ENCODE measurements around the gene LANCL1.
"Not testable (repeated sequence)": the region's sequence is repeated elsewhere in the genome, so short reads cannot be mapped to it uniquely, and the experiment has no call there.

The LANCL1 gene

DNA sequence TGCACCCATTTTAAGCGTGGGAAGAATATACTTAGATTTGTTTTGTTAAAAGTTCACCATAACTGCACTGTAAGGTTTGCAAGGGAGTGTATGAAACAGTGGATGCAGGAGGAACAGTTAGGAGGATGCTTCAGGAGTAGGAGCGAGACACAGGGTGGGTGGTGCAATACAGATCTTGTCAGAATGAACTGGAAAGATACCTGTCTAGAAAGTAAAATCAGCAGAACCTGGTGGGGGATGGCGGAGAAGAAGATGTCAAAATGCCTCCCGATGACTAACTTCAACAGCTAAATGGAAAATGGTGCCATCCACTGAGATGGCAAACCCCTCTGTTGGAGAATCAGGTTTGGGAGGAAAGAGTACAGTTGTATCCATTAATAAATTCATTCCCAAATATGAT lies 18.2 kb downstream of the LANCL1 start:
- DNase-seq, result no peak

GRCh38 chr2:210456571-210456970 lies 20.0 kb downstream of the LANCL1 start:
- no peak for DNase-seq

DNA sequence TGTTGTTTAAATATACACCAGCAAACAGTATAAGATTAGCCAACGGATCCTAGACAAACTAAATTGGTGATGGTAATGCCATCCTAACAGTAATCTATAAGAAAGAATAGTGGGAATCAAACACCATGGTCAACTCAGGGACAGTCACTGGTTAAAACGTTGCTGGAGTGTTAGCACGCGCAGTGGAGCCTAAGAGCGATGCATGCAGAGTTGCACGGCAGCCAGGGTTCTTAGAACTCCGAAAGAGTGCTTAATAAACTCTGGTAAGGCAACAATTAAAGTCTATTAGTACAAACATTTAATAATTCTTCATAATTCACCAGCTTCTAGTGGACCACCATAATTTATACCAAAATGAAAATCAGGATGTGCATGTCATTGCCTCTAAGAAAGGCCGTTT lies 22.2 kb downstream of the LANCL1 start:
- no peak for DNase-seq

DNA sequence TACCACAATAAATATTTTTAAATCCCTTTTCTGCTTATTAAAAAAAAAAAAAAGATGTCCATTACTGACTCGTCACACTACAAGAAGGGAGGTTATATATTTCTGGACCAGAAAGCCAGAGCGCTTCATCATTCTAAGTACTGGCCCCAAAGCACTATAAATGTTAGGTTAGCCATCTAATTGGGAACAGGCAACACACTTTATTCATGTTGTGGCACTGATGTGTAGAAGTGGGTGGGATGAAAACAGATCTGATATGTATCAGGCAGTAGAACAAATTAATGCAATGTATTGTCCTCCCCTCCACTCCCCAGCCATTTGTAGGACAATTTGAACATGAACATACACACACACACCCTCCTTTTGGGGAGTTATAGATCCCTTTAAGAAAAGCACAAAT lies 24.4 kb downstream of the LANCL1 start:
- no peak for DNase-seq

DNA sequence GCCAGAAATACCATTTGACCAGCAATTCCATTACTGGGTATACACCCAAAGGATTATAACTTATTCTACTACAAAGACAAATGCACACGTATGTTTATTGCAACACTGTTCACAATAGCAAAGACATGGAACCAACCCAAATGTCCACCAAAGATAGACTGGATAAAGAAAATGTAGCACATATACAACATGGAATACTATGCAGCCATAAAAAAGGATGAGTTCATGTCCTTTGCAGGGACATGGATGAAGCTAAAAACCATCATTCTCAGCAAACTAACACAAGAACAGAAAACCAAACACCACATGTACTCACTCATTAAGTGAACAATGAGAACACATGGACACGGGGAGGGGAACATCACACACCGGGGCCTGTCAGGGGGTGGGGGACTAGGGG lies 25.6 kb downstream of the LANCL1 start:
- not testable (repeated sequence) for DNase-seq

- DNase-seq, result no peak
Observed at GRCh38 chr2:210445732-210446131, 30.8 kb downstream of the LANCL1 start.

DNA sequence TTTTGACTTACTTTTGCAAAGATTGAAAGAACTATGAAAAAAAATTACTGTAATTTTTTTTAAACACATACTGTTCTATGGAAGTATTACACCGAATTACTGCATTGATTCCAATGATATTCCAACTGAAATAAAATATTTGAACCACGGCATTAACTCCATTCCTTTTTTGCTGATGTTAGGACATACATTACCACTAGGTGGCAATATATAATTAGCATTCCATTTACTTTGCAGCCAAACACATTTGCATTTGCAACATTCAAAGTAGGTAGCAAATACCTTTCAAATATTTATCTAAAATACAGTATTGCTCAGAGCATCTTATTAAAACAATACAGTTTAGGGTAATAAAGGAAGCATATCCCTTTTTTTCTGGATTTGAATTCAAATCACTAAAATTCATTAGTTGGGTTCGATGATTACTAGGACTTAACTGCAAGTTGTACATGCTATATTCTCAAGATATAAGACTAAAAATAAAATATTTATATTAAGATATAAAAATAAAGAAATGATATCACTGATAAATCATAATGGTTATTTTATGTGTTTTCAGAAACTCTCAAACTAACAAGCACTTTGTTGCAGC lies 31.3 kb downstream of the LANCL1 start:
- DNase-seq, result no peak

GRCh38 chr2:210443527-210443926 lies 33.0 kb downstream of the LANCL1 start:
- no peak for DNase-seq

GRCh38 chr2:210442878-210443277 lies 33.7 kb downstream of the LANCL1 start:
- no peak for DNase-seq

- DNase-seq, result no peak
Observed at GRCh38 chr2:210442457-210442856, 34.1 kb downstream of the LANCL1 start.

DNA sequence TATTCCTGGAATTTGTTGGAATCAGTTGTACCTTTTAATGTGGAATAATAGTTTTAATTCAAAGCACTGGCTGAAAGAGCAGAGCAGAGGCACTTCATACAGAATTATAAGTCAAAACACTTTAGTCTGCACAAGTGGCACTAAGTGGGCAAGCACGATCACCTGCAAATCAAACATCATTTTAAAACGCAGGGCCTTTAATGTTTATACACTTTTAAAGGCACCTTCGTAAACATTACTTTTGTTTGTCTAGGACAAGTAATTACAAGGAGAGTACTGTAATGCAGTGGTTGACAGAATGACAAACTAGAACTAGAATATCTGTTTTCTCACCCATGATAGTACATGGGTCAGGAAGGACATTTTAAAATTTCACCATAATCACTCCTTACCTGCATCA lies 36.4 kb downstream of the LANCL1 start:
- DNase-seq, result no peak

GRCh38 chr2:210435439-210435838 lies 41.1 kb downstream of the LANCL1 start:
- no peak for DNase-seq

DNA sequence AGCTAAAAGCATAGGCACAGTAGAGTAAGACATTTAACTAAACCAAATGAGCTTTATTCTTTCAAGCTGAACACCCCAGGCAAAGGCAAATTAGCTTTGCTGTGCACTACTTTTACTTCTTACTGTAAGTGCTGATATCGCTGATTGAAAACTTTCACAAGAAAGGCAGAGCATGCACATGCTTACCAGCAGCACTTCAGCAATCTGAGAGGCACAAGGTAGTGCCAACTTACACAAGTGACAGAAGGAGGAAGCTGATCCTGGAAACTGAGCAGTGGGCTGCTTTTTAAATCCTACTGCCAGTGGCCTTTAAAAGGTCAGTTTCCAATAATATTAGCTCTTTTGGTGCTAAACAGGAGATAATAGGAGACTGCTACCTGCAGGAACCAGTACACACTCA lies 43.9 kb downstream of the LANCL1 start:
- DNase-seq, result no peak

DNA sequence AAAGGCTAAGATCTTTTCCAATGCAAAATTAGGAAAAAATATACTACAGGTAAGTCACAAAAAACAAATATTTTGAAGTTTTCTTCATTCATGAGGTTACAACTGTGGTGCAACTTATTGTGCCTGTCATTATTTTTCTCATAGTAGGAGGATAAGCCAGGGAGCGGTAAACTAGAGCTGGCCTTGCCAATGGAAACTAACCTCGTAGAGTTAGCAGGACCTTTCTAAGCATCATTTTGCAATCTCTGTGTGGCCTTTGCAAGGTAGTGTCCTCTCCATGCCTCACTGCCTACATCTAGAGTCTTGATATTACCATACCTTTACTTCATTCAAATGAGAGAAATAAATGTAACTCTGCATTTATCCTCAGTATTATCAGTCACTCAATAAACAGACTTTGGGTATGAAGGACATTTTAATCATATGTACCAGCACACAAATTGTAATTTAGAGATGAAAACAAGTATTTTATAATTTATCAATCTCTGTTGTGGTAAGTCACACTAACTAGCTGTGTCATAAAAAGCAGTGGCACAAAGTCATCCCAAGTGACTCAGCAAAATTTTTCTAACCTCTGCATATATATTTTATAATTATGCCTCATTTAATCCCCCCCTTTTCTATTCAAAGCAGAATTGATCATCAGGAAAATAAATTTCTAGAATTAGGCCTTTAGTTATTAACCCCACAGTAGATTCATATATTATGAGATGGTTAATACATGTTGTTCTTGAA lies 47.0 kb downstream of the LANCL1 start:
- no peak for DNase-seq

- DNase-seq, result no peak
Observed at GRCh38 chr2:210428393-210429179, 48.0 kb downstream of the LANCL1 start.

DNA sequence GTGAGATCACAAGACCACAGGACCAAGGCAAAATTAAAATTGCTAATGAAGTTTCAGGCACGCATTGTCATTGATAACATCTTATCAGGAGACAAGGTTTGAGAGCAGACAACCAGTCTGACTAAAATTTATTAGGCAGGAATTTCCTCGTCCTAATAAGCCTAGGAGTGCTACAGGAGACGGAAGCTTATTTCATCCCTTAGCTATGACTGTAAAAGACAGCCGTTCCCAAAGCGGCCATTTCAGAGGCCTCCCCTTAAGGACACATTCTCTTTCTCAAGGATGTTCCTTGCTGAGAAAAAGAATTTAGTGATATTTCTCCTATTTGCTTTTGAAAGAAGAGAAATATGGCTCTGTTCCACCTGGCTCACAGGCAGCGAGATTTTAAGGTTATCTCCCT lies 49.2 kb downstream of the LANCL1 start:
- DNase-seq, result not testable (repeated sequence)

DNA sequence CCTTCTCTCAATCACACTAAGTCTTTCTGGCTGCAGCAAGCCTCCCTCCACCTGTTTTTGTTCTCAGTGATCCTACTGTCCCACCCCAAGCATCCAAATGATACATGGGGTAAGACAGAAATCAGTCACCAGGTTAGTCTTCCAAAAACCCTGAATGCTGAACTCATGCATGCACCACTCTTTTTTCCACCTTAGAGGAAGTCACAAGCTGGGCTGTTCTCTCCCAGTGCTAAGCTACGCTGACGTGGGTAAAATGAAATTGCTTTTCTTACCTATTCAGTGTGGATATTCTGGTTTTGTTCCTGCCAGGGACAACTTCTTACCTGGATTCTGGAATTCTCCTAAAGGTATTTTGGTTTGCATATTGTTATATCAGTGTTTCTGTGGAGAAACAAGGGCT lies 54.2 kb downstream of the LANCL1 start:
- no peak for DNase-seq

GRCh38 chr2:210421916-210422315 lies 54.6 kb downstream of the LANCL1 start:
- DNase-seq, result peak; percentile 57

- no peak for DNase-seq
Observed at GRCh38 chr2:210412660-210413059, 63.9 kb downstream of the LANCL1 start.

DNA sequence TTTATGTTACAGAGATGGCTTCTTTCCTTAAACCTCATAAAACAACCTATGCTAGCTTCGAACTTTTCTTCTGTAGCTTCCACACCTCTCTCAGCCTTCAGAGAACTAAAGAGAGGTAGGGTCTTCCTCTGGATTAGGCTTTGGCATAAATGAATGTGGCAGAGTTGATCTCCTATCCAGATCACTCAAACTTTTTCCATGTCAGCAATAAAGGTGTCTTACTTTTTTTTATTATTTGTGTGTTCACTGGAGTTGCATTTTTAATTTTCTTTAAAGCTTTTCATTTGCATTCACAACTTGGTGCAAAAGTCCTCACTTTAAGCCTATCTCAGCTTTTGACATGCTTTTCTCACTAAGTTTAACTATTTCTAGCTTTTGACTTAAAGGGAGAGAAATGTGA lies 66.0 kb downstream of the LANCL1 start:
- DNase-seq, result no peak

GRCh38 chr2:210399440-210400041 lies 77.0 kb downstream of the LANCL1 start:
- DNase-seq, result no peak

GRCh38 chr2:210392469-210392881 lies 84.1 kb downstream of the LANCL1 start:
- no peak for DNase-seq

- DNase-seq, result no peak
Observed at GRCh38 chr2:210389856-210390255, 86.7 kb downstream of the LANCL1 start.

- no peak for DNase-seq
Observed at GRCh38 chr2:210388148-210388547, 88.4 kb downstream of the LANCL1 start.
